ENCODE results near the gene CTAGE4.
"Not testable (repeated sequence)": the region's sequence is repeated elsewhere in the genome, so short reads cannot be mapped to it uniquely, and the experiment has no call there.

Gene CTAGE4, protein sequence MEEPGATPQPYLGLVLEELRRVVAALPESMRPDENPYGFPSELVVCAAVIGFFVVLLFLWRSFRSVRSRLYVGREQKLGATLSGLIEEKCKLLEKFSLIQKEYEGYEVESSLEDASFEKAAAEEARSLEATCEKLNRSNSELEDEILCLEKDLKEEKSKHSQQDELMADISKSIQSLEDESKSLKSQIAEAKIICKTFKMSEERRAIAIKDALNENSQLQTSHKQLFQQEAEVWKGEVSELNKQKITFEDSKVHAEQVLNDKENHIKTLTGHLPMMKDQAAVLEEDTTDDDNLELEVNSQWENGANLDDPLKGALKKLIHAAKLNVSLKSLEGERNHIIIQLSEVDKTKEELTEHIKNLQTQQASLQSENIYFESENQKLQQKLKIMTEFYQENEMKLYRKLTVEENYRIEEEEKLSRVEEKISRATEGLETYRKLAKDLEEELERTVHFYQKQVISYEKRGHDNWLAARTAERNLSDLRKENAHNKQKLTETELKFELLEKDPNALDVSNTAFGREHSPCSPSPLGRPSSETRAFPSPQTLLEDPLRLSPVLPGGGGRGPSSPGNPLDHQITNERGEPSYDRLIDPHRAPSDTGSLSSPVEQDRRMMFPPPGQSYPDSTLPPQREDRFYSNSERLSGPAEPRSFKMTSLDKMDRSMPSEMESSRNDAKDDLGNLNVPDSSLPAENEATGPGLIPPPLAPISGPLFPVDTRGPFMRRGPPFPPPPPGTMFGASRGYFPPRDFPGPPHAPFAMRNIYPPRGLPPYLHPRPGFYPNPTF

DNA sequence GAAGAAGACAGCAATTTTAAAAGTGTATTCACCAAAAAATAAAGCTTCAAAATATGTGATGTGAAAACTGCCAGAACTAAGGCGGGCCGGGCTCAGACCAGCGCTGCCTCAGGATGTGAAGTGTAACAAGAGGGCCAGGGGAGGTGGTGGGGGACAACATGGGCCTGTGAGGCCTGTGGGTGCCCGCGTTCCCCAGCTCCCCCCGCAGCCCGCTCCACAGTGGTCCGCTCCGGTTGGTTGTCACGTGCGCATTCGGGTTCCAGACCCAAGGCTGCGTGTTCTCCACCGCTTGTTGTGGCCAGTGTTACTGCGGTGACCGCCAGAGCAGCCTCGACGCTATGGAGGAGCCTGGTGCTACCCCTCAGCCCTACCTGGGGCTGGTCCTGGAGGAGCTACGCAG, at the start of gene CTAGE4:
TSS of gene CTAGE4 (plus strand) at position 301 of the 400 bp plus-strand sequence. CDS start at position 339, 38 bp downstream.
- DNase-seq (ENCODE audit: low read depth in 4 of 4, low spot score in 1 of 4) = not testable (repeated sequence)

DNA sequence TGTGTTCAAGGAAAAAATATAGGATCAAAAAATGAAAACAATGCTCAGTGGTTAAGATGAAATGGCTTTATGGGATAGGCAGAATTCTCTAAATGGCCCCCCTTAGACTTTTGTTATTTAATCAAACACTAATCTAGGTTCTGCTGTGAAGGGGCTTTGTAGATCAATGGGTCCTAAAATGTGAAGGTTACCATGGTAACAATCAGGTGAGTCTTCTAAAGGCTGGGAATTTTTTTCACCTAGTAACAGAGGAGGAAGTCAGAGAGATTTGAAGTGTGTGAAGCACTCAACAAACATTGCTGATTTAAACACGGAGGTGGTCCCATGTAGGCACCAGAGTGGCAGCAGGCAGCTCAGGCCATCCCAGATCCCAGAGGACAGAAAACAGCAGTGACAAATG, 49.1 kb upstream of the CTAGE4 start:
- DNase-seq (ENCODE audit: low read depth in 4 of 4, low spot score in 1 of 4) = no peak

DNA sequence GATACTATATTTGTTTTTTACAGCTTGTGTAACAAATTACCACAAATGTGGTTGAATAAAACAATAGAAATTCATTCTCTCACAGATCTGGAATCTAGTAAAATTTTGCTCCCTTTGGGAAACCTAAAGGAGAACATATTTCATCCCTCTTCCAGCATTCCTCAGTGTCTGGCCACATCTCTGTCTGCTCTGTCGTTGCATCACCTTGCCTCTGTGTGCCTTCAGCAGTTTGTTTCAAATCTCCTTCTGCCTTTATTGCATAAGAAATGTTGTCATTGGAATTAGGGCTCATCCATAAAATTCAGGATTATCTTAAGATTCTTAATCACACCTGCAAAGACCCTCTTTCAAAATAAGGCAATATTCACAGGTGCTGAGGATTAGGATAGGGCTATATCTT, 45.8 kb upstream of the CTAGE4 start:
- no peak for DNase-seq (ENCODE audit: low read depth in 4 of 4, low spot score in 1 of 4)

DNA sequence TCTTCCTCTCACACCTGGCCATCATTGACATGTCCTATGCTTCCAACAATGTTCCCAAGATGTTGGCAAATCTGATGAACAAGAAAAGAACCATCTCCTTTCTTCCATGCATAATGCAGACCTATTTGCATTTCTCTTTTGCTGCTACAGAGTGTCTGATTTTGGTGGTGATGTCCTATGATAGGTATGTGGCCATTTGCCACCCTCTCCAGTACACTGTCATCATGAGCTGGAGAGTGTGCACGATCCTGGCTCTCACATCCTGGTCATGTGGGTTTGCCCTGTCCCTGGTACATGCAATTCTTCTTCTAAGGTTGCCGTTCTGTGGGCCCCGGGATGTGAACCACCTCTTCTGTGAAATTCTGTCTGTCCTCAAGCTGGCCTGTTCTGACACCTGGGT, 41.1 kb upstream of the CTAGE4 start:
- DNase-seq (ENCODE audit: low read depth in 4 of 4, low spot score in 1 of 4) = no peak

DNA sequence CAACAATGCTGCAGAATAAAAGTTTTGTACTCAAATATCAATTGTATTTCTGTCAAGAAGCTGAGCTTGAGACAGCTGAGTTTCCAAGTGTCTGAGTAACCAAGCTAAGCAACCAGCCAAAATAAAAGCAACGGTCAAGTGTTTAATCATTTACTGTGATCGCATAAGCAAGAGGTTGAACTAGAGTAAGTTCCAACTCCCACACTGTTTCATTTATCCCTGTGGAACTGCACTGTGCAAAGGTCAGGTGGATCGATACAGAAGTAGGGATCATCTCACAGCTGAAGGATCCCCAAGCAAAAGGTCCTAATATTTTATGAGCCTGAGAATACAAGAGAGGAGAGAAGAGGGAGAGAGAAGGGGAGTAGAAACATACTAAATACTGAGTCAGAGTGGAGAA, 38.8 kb upstream of the CTAGE4 start:
- no peak for DNase-seq (ENCODE audit: low read depth in 4 of 4, low spot score in 1 of 4)

DNA sequence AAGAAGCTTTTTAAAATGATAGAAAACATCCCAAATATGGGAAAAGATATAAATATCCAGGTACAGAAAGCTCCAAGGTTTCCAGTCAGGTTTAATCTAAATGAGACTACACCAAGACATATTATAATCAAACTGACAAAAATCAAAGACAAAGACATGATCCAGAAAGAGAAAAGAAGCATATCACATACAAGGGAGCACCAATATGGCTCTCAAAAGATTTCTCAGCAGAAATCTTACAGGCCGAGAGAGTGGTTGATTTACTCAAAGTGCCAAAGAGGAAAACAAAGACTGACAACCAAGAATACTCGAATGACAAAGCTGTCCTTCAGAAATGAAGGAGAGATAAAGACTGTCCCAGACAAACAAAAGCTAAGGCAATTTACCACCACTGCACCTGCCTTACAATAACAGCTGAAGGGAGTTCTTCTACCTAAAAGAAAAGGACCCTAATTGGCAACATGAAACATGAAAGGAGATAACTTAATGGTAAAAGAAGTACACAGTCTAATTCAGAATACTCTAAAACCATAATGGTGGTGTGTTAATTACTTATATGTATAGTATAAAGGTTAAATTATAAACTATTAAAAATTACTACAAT, 34.9 kb upstream of the CTAGE4 start:
- no peak for DNase-seq (ENCODE audit: low read depth in 4 of 4, low spot score in 1 of 4)

DNA sequence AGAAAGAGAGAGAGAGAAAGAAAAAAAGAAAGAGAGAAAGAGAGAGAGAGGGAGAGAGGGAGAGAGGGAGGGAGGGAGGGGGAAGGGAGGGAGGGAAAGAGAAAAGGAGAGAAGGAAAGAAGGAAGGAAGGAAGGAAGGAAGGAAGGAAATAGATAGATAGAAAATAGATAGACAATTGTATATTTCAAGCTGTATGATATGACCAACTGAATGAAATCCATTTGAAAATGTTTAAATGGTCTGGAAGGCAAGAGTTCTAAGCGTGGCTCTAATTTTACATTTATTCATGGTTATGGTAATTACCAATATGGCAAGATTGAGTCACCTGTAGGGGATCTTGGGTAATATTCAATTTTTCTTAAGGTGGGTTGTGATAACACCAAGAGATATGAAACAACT, 24.4 kb upstream of the CTAGE4 start:
- DNase-seq (ENCODE audit: low read depth in 4 of 4, low spot score in 1 of 4) = no peak

DNA sequence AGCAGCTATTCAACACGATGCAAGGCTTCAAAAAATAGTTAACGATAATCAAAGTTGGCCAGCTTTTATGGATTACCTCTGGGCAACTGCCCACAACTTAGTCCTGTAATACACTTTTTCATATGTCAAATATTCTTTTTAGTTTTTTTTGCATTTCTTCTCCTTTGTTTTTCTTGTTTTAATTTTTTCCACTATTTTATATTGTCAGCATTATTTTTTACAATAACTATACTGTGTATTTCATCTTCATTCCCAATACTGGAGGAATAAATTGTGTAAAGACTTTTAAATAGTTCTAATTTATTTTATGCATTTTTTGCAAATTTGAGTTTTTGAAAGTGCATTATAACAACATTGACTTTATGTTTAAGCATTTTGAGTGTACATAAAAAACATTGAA, 18.5 kb upstream of the CTAGE4 start:
- no peak for DNase-seq (ENCODE audit: low read depth in 4 of 4, low spot score in 1 of 4)

DNA sequence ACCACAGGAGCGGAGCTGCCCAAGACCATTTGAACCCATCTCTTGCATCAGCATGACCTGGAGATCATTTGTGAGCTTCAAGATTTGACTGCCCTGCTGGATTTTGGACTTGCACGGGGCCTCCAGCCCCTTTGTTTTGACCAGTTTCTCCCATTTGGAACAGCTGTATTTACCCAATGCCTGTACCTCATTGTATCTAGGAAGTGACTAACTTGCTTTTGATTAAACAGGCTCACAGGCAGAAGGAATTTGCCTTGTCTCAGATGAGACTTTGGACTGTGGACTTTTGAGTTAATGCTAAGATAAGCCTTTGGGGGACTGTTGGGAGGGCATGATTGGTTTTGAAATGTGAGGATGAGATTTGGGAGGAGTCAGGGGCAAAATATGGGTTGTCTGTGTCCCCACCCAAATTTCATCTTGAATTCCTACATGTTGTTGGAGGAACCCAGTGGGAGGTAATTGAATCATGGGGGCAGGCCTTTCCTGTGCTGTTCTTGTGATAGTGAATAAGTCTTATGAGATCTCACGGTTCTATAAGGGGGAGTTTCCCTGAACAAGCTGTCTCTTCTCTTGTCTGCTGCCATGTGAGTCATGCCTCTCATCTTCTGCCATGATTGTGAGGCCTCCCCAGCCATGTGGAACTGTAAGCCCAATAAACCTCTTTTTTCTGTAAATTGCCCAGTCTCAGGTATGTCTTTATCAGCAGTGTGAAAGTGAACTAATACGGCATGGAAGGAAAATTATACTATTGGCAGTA, 11.5 kb upstream of the CTAGE4 start:
- not testable (repeated sequence) for DNase-seq (ENCODE audit: low read depth in 4 of 4, low spot score in 1 of 4)

DNA sequence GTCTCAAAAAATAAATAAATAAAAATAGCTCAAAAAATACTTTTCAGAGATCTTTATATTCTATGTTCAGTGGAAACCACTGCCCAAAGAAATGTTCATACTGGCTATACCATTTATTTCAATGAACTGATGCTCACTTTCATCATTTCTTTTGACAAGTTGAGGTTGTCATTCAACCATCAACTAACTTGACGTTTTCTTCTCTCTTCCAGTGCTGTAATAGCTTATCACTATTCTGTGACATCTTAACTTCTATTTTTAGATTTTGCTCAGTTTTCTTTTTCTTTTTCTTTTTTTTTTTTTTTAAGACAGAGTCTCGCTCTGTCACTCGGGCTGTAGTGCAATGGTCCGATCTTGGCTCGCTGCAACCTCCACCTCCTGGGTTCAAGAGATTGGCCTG, 8.7 kb upstream of the CTAGE4 start:
- DNase-seq (ENCODE audit: low read depth in 4 of 4, low spot score in 1 of 4) = no peak

DNA sequence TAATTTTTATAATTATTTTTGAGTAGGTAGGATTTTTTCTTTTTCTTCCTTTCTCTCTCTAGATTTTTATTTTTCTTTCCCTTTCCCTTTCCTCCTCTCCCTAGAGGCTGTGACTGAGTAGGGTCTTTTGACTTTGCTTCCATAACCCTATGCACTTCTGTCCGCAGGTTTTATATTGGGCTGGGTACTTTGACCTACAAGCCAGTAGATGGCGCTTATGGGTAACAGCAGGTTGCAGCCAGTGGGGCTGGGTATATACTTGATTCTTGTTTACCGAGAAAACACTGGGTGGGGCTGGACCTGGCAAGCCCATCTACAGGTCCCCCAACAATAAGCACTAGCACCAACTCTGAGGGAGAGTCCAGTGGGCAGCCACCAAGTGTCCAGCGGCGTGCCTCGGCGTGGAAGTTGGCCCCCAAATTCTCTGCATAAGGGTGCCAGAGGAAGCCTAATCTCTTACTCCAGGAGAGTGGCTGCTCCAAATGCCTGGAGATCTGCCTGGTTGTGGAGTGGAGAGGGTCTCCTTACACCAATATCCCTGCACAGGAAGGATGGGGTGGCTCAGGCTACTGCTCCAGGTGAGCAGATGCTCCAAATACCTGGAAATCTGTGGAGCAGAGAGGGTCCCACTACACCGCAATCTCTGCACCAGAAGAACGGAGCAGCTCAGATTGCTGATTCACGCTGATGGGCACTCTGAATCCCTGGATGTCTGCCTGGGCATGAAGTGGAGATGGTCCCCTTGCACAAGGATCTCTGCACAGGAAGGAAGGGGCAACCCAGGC, 4.7 kb upstream of the CTAGE4 start:
- not testable (repeated sequence) for DNase-seq (ENCODE audit: low read depth in 4 of 4, low spot score in 1 of 4)

DNA sequence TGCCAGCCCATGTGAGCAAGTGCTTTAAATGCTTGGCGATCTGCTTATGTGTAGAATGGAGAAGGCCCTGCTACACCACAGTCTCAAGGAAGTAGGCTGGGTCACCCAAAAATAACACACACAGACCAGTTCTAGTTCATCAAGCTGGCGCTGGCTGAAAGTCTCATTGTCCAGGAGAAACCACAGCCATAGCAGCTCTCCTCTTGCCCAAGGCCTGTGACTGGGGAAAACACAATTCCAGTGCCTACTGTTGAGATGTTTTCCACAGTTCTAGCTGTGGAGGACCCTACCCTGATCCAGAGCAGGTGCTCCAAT, 4.1 kb upstream of the CTAGE4 start:
- not testable (repeated sequence) for DNase-seq (ENCODE audit: low read depth in 4 of 4, low spot score in 1 of 4)

DNA sequence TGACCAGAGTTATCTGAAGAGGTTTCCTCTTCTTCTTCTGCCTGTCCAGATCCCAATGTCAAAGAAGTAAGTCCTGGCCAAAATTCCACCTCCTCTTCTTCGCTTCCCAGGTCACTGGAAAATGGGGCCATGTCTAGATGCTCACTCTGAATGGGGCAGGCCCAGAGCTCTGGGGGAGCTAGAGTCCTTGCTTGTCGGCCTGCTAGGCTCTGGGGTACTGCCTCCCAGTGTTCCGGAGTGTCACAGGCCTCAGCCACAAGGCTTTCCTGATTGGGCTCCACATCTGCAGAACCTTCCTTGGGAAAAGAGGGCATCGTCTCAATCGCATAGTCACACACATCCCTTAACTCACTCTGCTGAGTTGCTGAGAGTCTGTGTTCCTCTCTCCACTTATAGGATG, 4.6 kb downstream of the CTAGE4 start:
- not testable (repeated sequence) for DNase-seq (ENCODE audit: low read depth in 4 of 4, low spot score in 1 of 4)

DNA sequence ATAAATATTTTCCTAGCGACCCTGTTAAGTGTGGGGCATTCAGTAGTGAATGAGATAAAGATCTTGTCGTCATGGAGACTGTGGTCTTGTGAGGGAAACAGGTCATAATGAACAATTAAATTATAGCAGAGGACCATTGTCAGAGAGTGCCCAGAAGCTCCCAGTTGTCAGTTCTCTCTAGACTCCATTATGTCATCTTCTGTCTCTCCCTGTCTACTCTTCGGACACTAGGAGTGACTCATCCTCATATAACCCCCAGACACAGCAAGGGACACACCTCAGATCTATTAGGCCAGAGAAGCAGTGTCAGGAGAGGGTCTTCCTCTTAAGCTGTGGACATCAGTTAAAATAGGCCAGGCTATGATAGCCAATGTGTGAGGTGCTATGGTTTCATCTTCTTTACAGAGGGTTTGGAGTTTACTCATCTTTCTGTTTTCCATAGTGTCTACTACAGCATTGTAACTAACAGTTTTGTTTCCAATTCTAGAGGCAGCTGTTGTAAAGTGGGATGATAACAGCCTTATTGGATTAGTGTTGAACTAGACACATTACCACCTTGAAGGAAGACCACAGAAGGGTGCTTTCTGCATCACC, 5.4 kb downstream of the CTAGE4 start:
- DNase-seq (ENCODE audit: low read depth in 4 of 4, low spot score in 1 of 4) = not testable (repeated sequence)

DNA sequence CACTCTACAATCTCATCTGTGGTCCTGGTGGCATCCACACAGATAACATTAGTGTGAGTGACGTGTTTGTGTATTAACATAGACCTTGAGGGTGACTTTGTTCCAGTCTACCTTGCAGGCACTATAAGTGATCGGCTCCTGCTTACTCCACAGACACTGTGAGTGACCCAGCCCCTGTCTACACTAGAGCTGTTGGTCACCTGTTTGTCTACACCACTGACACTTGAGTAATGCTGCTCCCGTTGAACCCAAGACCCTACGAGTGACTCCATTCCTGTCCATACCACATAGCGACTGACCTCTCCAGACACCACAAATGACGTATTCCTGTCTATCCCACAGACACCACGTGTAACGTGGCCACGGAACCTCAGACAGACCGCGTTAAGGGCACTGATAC, 10.5 kb downstream of the CTAGE4 start:
- DNase-seq (ENCODE audit: low read depth in 4 of 4, low spot score in 1 of 4) = not testable (repeated sequence)

DNA sequence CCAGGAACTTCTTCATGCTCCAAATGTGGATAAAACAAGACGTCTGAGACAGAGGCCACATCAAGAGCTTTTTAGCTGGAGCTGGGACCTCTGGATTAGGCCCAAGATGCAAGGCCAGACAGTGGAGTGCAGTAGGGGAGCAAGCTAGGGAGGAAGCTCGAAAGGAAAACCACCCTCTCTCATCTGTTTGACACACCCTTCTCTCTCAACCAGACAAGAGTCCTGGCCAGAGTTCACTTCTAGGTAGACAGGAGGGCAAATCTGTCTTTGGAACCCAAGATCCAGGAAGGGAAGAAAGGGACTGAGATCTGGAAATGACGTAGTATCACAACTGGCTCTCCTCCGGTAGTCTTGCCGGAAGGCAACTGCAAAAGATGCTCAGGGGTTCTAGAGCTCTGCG, 11.2 kb downstream of the CTAGE4 start:
- not testable (repeated sequence) for DNase-seq (ENCODE audit: low read depth in 4 of 4, low spot score in 1 of 4)

DNA sequence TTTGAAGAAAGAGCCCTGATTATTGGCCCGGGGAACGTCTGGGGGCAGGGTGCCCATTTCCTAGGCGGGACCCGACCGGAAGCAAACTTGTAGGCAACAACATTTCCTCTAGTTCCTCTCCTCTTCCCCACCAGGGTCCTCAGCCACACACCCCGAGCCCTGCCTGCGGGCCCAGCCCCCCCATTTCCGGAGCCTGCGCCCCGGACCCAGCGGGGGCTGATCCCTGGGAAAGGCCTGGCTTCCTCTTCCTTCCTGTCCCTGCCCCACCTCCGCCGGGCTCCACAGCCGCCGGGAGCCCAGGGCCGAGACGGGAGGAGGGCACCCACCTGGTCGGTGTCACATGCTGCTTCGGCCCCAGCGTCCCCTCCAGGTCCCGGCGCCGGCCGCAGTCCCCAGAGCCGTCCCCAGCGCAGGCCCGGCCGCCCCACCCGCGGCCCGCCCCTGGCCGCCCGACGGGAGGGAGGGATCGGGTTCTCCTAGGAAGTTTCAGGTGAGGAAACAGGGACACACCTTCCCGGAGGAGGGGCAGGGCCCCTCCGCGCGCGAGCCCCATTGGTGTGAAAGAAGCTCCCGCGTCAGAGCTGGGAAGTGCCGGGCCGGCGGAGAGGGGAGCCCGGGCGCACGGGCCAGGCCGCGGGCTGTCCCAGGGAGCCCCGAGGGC, 12.1 kb downstream of the CTAGE4 start, which contains the start of gene ARHGEF35:
TSS of gene ARHGEF35 (minus strand) at position 622 of the 661 bp plus-strand sequence. CDS start 7,450 bp downstream, outside the sequence.
- not testable (repeated sequence) for DNase-seq (ENCODE audit: low read depth in 4 of 4, low spot score in 1 of 4)

DNA sequence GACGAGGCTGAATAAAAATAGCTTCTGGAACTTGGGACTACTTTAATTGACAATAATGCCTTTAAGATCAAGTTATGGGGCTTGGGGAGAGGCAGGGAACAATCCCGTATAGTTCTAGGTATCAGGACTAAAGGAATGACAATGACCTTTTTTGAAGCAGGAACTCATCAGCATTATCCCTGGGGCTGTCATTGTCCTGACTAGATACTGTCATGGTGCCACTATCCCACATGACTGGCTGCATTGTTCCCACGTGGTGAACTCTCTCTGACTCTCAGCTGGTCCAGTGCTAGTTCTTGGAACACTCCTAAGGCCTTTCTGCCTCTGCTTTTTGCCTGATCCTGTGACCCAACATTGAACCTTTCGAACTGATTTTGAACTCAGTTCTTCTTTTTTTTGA, 15.7 kb downstream of the CTAGE4 start:
- not testable (repeated sequence) for DNase-seq (ENCODE audit: low read depth in 4 of 4, low spot score in 1 of 4)

DNA sequence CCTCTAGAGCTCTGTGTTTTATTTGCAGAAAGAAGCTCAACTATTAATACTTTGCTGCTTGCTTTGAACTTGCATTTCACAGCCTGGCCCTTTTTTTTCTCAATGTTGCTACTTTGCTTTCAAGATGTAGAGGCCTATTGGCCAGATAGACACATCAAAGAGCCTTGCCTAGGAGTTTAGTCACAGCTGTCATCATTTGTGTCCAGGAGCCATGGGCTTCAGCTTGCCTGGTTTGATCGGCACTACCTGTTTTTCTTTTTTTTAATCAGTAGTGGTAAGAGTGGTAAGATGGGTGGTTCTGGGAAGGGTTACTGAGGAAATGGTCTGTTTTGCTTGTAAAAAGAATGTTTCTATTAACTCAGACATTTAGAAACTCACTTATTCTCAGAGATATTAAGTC, 18.7 kb downstream of the CTAGE4 start:
- DNase-seq (ENCODE audit: low read depth in 4 of 4, low spot score in 1 of 4) = not testable (repeated sequence)

All from stimulated activated CD4-positive, alpha-beta T cell treated with anti-CD3 and anti-CD28 coated beads, Interleukin-1b, Interleukin-23, amount 100 ng/mL, for 24 hours (primary cell).